Esophagus muscularis mucosa (tissue), 4 donors: ENCODE measurements around the gene HBB. TPM values are rescaled to one million over a fixed set of nuclear protein-coding genes. Genes with fewer than 3 reads are reported as not detected.

Source experiments
- DNase-seq: peaks from one replicate; pipeline ENCODE4 v3.0.0-alpha.2; 2017; ENCODE audit errors: extremely low spot score
- H3K27ac ChIP-seq, 4 donors: fragments of 200-600 bp; sonication (generic); replicated peaks in 1 of 4; 1 replicate in 3 of 4; 2 replicates in 1 of 4; pipeline ENCODE4 v1.5.1; 2016 to 2019; ENCODE audit warnings: mild to moderate bottlenecking in 1 of 4
- H3K27me3 ChIP-seq, 4 donors: fragments of 200-600 bp; sonication (generic); one replicate each; pipeline versions ENCODE4 v1.5.1 to v1.6.0; 2016 to 2019
- H3K36me3 ChIP-seq, 4 donors: fragments of 200-600 bp; sonication (generic); one replicate each; pipeline ENCODE4 v1.5.1; 2016 to 2019
- H3K4me1 ChIP-seq, 4 donors: fragments of 200-600 bp; sonication (generic); one replicate each; pipeline ENCODE4 v1.5.1; 2016 to 2019
- H3K4me3 ChIP-seq, 4 donors: fragments of 200-600 bp; sonication (generic); 1 replicate in 2 of 4; 2 replicates in 2 of 4; pipeline ENCODE4 v1.5.1; 2016 to 2019; ENCODE audit warnings: mild to moderate bottlenecking in 4 of 4, moderate library complexity in 1 of 4
- H3K9me3 ChIP-seq, 4 donors: fragments of 200-600 bp; sonication (generic); 1 replicate in 3 of 4; 2 replicates in 1 of 4; pipeline ENCODE4 v1.5.1; 2016 to 2019
- CTCF ChIP-seq, 3 experiments: fragments of 200-600 bp in 2 of 3; fragments of 450-650 bp in 1 of 3; sonication (generic) in 2 of 3; IDR thresholded peaks; one replicate each; pipeline ENCODE4 v1.5.1; 2017 to 2019; ENCODE audit warnings: antibody characterized with exemption in 3 of 3, mild to moderate bottlenecking in 2 of 3, moderate library complexity in 1 of 3
- EP300 ChIP-seq: sonication (generic); formaldehyde crosslinking; IDR thresholded peaks from one replicate; pipeline ENCODE4 v1.6.1; 2017; ENCODE audit warnings: antibody characterized with exemption
- POLR2A ChIP-seq: fragments of 450-650 bp; IDR thresholded peaks from one replicate; pipeline ENCODE4 v1.6.1; 2017; ENCODE audit warnings: antibody characterized with exemption, moderate library complexity, mild to moderate bottlenecking, low read depth
- POLR2AphosphoS5 ChIP-seq, 2 donors: sonication (generic); formaldehyde crosslinking; IDR thresholded peaks; one replicate each; pipeline ENCODE4 v1.6.1; 2017; ENCODE audit warnings: antibody characterized with exemption in 2 of 2
- WGBS: methylation state at CpG from one replicate; pipeline ENCODE4 v1.1.5; 2018; 5-methylcytosine and 5-hydroxymethylcytosine counted together
- intact Hi-C: fragments of 100-400 bp; cut with DNase I; formaldehyde crosslinking; loops from one replicate; pipeline ENCODE4 v1.15.1; 2023
- total RNA-seq, 4 donors: library from RNA; depleted of rRNA; stranded (reverse); fragments of >200 nt; gene quantifications; one replicate each; pipeline versions ENCODE4 v1.1.0 to v1.2.1, GENCODE V29; 2016

The HBB gene
- total RNA-seq, 4 donors from 2014 or later: 6.6 to 2,785 (median 163) TPM

- Histone ChIP-seq H3K27ac (no peak overlapping the region), H3K4me1 (no peaks in the 10 kb centered on the region), H3K9me3 (no peaks in the 10 kb centered on the region), H3K4me3 (no peak overlapping the region), H3K27me3 (no peaks in the 10 kb centered on the region), H3K36me3 (no peaks in the 10 kb centered on the region)
- TF ChIP-seq EP300 (no peak), CTCF (IDR thresholded peaks at IDR 0.05) (no peak), POLR2AphosphoS5 (IDR thresholded peaks at IDR 0.05) (no peak), POLR2A (no peak)
- DNase-seq: no peak
- intact Hi-C loops: no loop called here
- 84% methylated on average over 5 of the region's 5 CpGs for WGBS
Observed at GRCh38 chr11:5235364-5236095, 8.7 kb upstream of the HBB start.

- intact Hi-C loops: no loop called here
- no peak for DNase-seq
- no peak within 1 kb of the TSS for H3K27ac ChIP-seq
- no peaks in the 10 kb centered on the region for H3K36me3 ChIP-seq
- H3K4me1 ChIP-seq: no peaks in the 10 kb centered on the region
- WGBS: 33% methylated on average over 2 of the region's 2 CpGs
- no peaks in the 10 kb centered on the region for H3K27me3 ChIP-seq
- no peaks in the 10 kb centered on the region for H3K9me3 ChIP-seq
- no peak within 1 kb of the TSS for H3K4me3 ChIP-seq
- TF ChIP-seq CTCF (IDR thresholded peaks at IDR 0.05) (no peak), EP300 (no peak), POLR2A (no peak), POLR2AphosphoS5 (IDR thresholded peaks at IDR 0.05) (no peak)
Observed at GRCh38 chr11:5234381-5234834, 7.5 kb upstream of the HBB start, which contains the start of gene HBD. Gene HBD, minus strand, starts transcription at chr11:5234483. Its CDS starts 50 bp downstream, at chr11:5234433.

- H3K27ac ChIP-seq: no peak overlapping the region
- intact Hi-C loops: no loop called here
- H3K4me3 ChIP-seq: no peak overlapping the region
- TF ChIP-seq POLR2AphosphoS5 (IDR thresholded peaks at IDR 0.05): no peak
- no peak for TF ChIP-seq POLR2A
- TF ChIP-seq EP300: no peak
- TF ChIP-seq CTCF (IDR thresholded peaks at IDR 0.05): no peak
- no peak for DNase-seq
- 74% methylated on average over 1 of the region's 1 CpG for WGBS
- H3K4me1 ChIP-seq: no peaks in the 10 kb centered on the region
- no peaks in the 10 kb centered on the region for H3K9me3 ChIP-seq
- no peaks in the 10 kb centered on the region for H3K36me3 ChIP-seq
- no peaks in the 10 kb centered on the region for H3K27me3 ChIP-seq
Observed at GRCh38 chr11:5233307-5233706, 6.4 kb upstream of the HBB start.

- Histone ChIP-seq H3K36me3 (no peaks in the 10 kb centered on the region), H3K9me3 (no peaks in the 10 kb centered on the region), H3K4me1 (no peaks in the 10 kb centered on the region), H3K4me3 (no peak overlapping the region), H3K27ac (no peak overlapping the region), H3K27me3 (no peaks in the 10 kb centered on the region)
- intact Hi-C loops: no loop called here
- TF ChIP-seq POLR2A: no peak
- no peak for TF ChIP-seq POLR2AphosphoS5 (IDR thresholded peaks at IDR 0.05)
- TF ChIP-seq EP300: no peak
- TF ChIP-seq CTCF (IDR thresholded peaks at IDR 0.05): no peak
- DNase-seq: no peak
- WGBS: 92% methylated on average over 2 of the region's 2 CpGs
Observed at GRCh38 chr11:5232821-5233220, 6.0 kb upstream of the HBB start.
